RWPE2 (cell line): ENCODE results near the gene STAG1.
"Not testable (repeated sequence)": the region's sequence is repeated elsewhere in the genome, so short reads cannot be mapped to it uniquely, and the experiment has no call there.

Experiments used
- ATAC-seq: fragments of 200-7000 bp; cut with Tn5 transposase; 3 replicates; pipeline ENCODE4 v1.9.1; 2021; ENCODE audit warnings: low read depth
- DNase-seq: peaks from one replicate; pipeline ENCODE4 v3.0.0-alpha.2; 2020; ENCODE audit warnings: low spot score
- H3K27ac ChIP-seq: fragments of 450-650 bp; 2 replicates; pipeline ENCODE4 v1.5.1; 2017; ENCODE audit warnings: mild to moderate bottlenecking; ENCODE audit not compliant: poor library complexity, severe bottlenecking
- H3K27me3 ChIP-seq: fragments of 250-450 bp; sonication (Bioruptor Pico); 2 replicates; pipeline ENCODE4 v1.5.1; 2021; ENCODE audit warnings: mild to moderate bottlenecking, moderate library complexity; ENCODE audit not compliant: insufficient read depth, poor library complexity, severe bottlenecking
- H3K36me3 ChIP-seq: fragments of 250-450 bp; sonication (Bioruptor Pico); 2 replicates; pipeline ENCODE4 v1.5.1; 2020; ENCODE audit warnings: low read depth, mild to moderate bottlenecking, moderate library complexity
- H3K4me1 ChIP-seq: fragments of 250-450 bp; sonication (Bioruptor Pico); 2 replicates; pipeline ENCODE4 v1.5.1; 2021; ENCODE audit warnings: mild to moderate bottlenecking, moderate library complexity; ENCODE audit not compliant: insufficient read depth, poor library complexity, severe bottlenecking
- H3K4me3 ChIP-seq: fragments of 250-450 bp; sonication (Bioruptor Pico); 2 replicates; pipeline ENCODE4 v1.5.1; 2021; ENCODE audit warnings: mild to moderate bottlenecking, moderate library complexity; ENCODE audit not compliant: severe bottlenecking
- H3K9me3 ChIP-seq: fragments of 250-450 bp; sonication (Bioruptor Pico); 2 replicates; pipeline ENCODE4 v1.5.1; 2021; ENCODE audit warnings: mild to moderate bottlenecking, moderate library complexity; ENCODE audit not compliant: severe bottlenecking
- TF ChIP-seq, protein P1 (sequence below): fragments of 450-650 bp; IDR thresholded peaks from one replicate; pipeline ENCODE4 v1.5.1; 2017; ENCODE audit warnings: mild to moderate bottlenecking, moderate library complexity; ENCODE audit not compliant: poor library complexity, severe bottlenecking

Gene STAG1

DNA sequence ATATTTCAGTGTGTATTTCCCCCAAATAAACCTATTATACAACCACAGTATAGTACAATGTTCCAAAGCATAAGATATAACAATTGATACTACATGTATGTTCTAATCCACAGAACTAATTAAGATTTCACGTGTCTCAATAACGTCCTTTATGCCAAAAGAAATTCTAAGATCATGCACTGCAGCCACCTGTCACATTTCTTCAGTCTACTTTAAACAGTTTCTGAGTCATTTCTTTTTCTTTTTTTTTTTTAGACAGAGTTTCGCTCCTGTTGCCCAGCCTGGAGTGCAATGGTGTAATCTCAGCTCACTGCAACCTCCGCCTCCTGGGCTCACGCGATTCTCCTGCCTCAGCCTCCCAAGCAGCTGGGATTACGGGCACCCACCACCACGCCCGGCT is 190.2 kb downstream of the STAG1 start:
- Histone ChIP-seq H3K27me3 (no peaks in the 10 kb centered on the region), H3K4me3 (no peak overlapping the region), H3K36me3 (no peaks in the 10 kb centered on the region), H3K9me3 (no peaks in the 10 kb centered on the region), H3K4me1 (peaks cover 10% of the 10 kb centered on the region), H3K27ac (no peak overlapping the region)
- no peak for DNase-seq
- TF ChIP-seq, protein P1, sequence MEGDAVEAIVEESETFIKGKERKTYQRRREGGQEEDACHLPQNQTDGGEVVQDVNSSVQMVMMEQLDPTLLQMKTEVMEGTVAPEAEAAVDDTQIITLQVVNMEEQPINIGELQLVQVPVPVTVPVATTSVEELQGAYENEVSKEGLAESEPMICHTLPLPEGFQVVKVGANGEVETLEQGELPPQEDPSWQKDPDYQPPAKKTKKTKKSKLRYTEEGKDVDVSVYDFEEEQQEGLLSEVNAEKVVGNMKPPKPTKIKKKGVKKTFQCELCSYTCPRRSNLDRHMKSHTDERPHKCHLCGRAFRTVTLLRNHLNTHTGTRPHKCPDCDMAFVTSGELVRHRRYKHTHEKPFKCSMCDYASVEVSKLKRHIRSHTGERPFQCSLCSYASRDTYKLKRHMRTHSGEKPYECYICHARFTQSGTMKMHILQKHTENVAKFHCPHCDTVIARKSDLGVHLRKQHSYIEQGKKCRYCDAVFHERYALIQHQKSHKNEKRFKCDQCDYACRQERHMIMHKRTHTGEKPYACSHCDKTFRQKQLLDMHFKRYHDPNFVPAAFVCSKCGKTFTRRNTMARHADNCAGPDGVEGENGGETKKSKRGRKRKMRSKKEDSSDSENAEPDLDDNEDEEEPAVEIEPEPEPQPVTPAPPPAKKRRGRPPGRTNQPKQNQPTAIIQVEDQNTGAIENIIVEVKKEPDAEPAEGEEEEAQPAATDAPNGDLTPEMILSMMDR = no peak
- ATAC-seq = no peak

- TF ChIP-seq, protein P1 = no peak
- no peaks in the 10 kb centered on the region for H3K9me3 ChIP-seq
- H3K27ac ChIP-seq = no peak overlapping the region
- H3K4me3 ChIP-seq = no peak overlapping the region
- DNase-seq = no peak
- peaks cover 10% of the 10 kb centered on the region for H3K4me1 ChIP-seq
- no peaks in the 10 kb centered on the region for H3K36me3 ChIP-seq
- peak; percentile 76 for ATAC-seq
- no peaks in the 10 kb centered on the region for H3K27me3 ChIP-seq
Observed at GRCh38 chr3:136559896-136560295, 192.3 kb downstream of the STAG1 start.

- H3K4me1 ChIP-seq, H3K9me3 ChIP-seq, H3K36me3 ChIP-seq, ATAC-seq, H3K27ac ChIP-seq, H3K4me3 ChIP-seq, H3K27me3 ChIP-seq, DNase-seq: not testable (repeated sequence)
Observed at GRCh38 chr3:136549461-136549860, 202.7 kb downstream of the STAG1 start.

DNA sequence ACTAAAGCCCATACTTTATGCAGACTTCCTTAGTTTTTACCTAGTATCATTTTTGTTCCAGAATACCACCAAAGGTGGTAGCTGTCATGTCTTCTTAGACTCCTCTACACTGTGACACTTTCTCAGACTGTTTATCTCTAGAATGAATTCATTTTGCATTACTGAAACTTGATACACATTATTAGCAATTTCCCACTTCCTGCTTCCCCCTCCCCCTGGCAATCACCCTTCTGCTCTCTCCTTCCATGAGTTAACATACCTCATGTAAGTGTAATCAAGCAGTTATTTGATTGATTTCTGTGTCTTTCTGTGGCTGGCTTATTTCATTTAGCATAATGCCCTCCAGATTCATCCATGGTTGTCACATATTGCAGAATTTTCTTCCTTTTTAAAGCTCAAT is 204.9 kb downstream of the STAG1 start:
- H3K27ac ChIP-seq = no peak overlapping the region
- ATAC-seq (peak; percentile 58), DNase-seq (no peak)

DNA sequence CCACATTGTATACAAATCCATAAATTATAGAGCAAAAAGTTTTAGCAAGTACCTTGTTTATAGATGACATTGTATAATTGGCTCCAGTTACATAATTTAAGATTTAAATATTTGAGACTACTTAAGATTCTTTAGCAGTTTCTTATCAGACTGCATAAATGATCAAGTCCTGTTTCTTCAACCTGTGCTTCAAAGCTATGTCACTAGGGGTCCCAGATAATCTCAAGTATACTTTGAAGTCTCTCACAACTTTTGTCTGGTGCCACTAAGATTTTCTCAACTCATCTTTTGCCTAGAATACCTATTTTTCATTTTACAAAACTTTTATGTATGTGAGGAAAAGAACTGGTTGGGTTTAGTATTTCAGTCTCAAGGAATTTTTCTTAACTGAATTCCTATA is 205.5 kb downstream of the STAG1 start:
- Histone ChIP-seq H3K4me1 (peaks cover 11% of the 10 kb centered on the region), H3K36me3 (peaks cover 3% of the 10 kb centered on the region; the same call in 1 of the 2 replicates), H3K4me3 (no peak overlapping the region), H3K27ac (no peak overlapping the region), H3K9me3 (no peaks in the 10 kb centered on the region), H3K27me3 (no peaks in the 10 kb centered on the region)
- no peak for ATAC-seq
- no peak for DNase-seq
- TF ChIP-seq, protein P1 = no peak

More for the DNA sequence above, 204.9 kb downstream of the STAG1 start:
- H3K9me3 ChIP-seq = no peaks in the 10 kb centered on the region
- H3K4me3 ChIP-seq = no peak overlapping the region
- H3K4me1 ChIP-seq = peaks cover 11% of the 10 kb centered on the region
- no peaks in the 10 kb centered on the region for H3K27me3 ChIP-seq
- no peaks in the 10 kb centered on the region; the same call in 1 of the 2 replicates for H3K36me3 ChIP-seq
- TF ChIP-seq, protein P1 = no peak
